GM12892 (cell line): Measurements from ENCODE around the gene C2CD5.

Source experiments
- POLR2A ChIP-seq: IDR thresholded peaks from 2 replicates; pipeline ENCODE4 v1.6.1; 2011; ENCODE audit warnings: low read depth, low read length, control low read depth
- POLR2AphosphoS5 ChIP-seq: IDR thresholded peaks from 2 replicates; pipeline ENCODE4 v1.6.1; 2011; ENCODE audit warnings: low read depth, low read length, control low read depth
- TAF1 ChIP-seq: IDR thresholded peaks from 2 replicates; pipeline ENCODE4 v1.6.1; 2011; ENCODE audit warnings: low read depth, mild to moderate bottlenecking, control low read depth, low read length, borderline replicate concordance

- TF ChIP-seq POLR2A (no peak), TAF1 (no peak), POLR2AphosphoS5 (no peak)
These were observed 134.8 kb downstream of the C2CD5 start for GRCh38 chr12:22409377-22410164.
